Epithelial cell of prostate (primary cell): ENCODE results near the gene SPATA7.
A peak's percentile ranks its signal among the peaks of the same experiment; 100 is the strongest.
"Not testable (repeated sequence)": the region's sequence is repeated elsewhere in the genome, so short reads cannot be mapped to it uniquely, and the experiment has no call there.

Experiments used
- DNase-seq: peaks from one replicate; pipeline ENCODE4 v3.0.0-alpha.2; 2011; ENCODE audit warnings: low read depth, low spot score
- H3K27ac ChIP-seq: fragments of 450-650 bp; 2 replicates; pipeline ENCODE4 v1.5.1; 2017; ENCODE audit warnings: mild to moderate bottlenecking

Gene SPATA7

GRCh38 chr14:88385212-88386101 is at the start of gene SPATA7:
Gene SPATA7, plus strand, starts transcription at chr14:88385657. Its CDS starts 162 bp downstream, at chr14:88385819.
- H3K27ac ChIP-seq, result peak within 1 kb of the TSS; percentile 12
- DNase-seq, result peak; percentile 6

GRCh38 chr14:88340357-88340756 is 45.1 kb upstream of the SPATA7 start:
- DNase-seq, result no peak

GRCh38 chr14:88342980-88343379 is 42.5 kb upstream of the SPATA7 start:
- no peak for DNase-seq

More at GRCh38 chr14:88340357-88340756, 45.1 kb upstream of the SPATA7 start:
- H3K27ac ChIP-seq, result no peak overlapping the region

GRCh38 chr14:88346048-88346639 is 39.3 kb upstream of the SPATA7 start:
- no peak overlapping the region for H3K27ac ChIP-seq
- peak; percentile 18 for DNase-seq

More at GRCh38 chr14:88342980-88343379, 42.5 kb upstream of the SPATA7 start:
- no peak overlapping the region for H3K27ac ChIP-seq

- DNase-seq, result no peak
- no peak overlapping the region for H3K27ac ChIP-seq
Measured at GRCh38 chr14:88348546-88348945, 36.9 kb upstream of the SPATA7 start.

- H3K27ac ChIP-seq, result no peak overlapping the region
- DNase-seq, result peak; percentile 12
Measured at GRCh38 chr14:88351966-88352691, 33.3 kb upstream of the SPATA7 start.

- no peak overlapping the region for H3K27ac ChIP-seq
- no peak for DNase-seq
Measured at GRCh38 chr14:88352698-88353097, 32.8 kb upstream of the SPATA7 start.

GRCh38 chr14:88354358-88354757 is 31.1 kb upstream of the SPATA7 start:
- DNase-seq, result no peak
- H3K27ac ChIP-seq, result no peak overlapping the region

- DNase-seq, result no peak
Measured at GRCh38 chr14:88359500-88359899, 26.0 kb upstream of the SPATA7 start.

GRCh38 chr14:88363644-88364043 is 21.8 kb upstream of the SPATA7 start:
- no peak for DNase-seq
- no peak overlapping the region for H3K27ac ChIP-seq

More at GRCh38 chr14:88359500-88359899, 26.0 kb upstream of the SPATA7 start:
- no peak overlapping the region for H3K27ac ChIP-seq

- DNase-seq, result no peak
- H3K27ac ChIP-seq, result no peak overlapping the region
Measured at GRCh38 chr14:88364710-88365413, 20.6 kb upstream of the SPATA7 start.

- DNase-seq, result no peak
- no peak overlapping the region for H3K27ac ChIP-seq
Measured at GRCh38 chr14:88369496-88369895, 16.0 kb upstream of the SPATA7 start.

- no peak for DNase-seq
- H3K27ac ChIP-seq, result no peak overlapping the region
Measured at GRCh38 chr14:88379706-88380343, 5.6 kb upstream of the SPATA7 start.

GRCh38 chr14:88380405-88380804 is 5.1 kb upstream of the SPATA7 start:
- DNase-seq, result no peak
- H3K27ac ChIP-seq, result no peak overlapping the region

- H3K27ac ChIP-seq, DNase-seq: not testable (repeated sequence)
Measured at GRCh38 chr14:88381634-88382033, 3.8 kb upstream of the SPATA7 start.

- no peak overlapping the region for H3K27ac ChIP-seq
- DNase-seq, result no peak
Measured at GRCh38 chr14:88384718-88385117, 739 bp upstream of the SPATA7 start.

GRCh38 chr14:88386256-88386794 is 868 bp downstream of the SPATA7 start:
- DNase-seq, result no peak
- H3K27ac ChIP-seq, result no peak overlapping the region

GRCh38 chr14:88388741-88389282 is 3.4 kb downstream of the SPATA7 start:
- DNase-seq, result no peak
- H3K27ac ChIP-seq, result no peak overlapping the region

GRCh38 chr14:88392609-88393008 is 7.2 kb downstream of the SPATA7 start:
- no peak overlapping the region for H3K27ac ChIP-seq
- DNase-seq, result no peak
